Endometrial microvascular endothelial cells (primary cell): ENCODE results near the gene CIZ1. TPM values are rescaled to one million over a fixed set of nuclear protein-coding genes. Genes with fewer than 3 reads are reported as not detected.

Source experiments
- in situ Hi-C: cut with HindIII; loops from 2 replicates; pipeline ENCODE4 v1.10.0; 2017; ENCODE audit warnings: low sequenced_read_pairs, low pct_unique_long_range_greater_than_20kb; ENCODE audit errors: inconsistent ontology term
- total RNA-seq: library from RNA; depleted of rRNA; stranded (reverse); fragments of >200 nt; gene quantifications from one replicate; pipeline ENCODE4 v1.2.3, GENCODE V29; 2015; ENCODE audit errors: inconsistent ontology term

Gene CIZ1
- total RNA-seq, 1 donor from 2014 or later = 47.3 TPM

DNA sequence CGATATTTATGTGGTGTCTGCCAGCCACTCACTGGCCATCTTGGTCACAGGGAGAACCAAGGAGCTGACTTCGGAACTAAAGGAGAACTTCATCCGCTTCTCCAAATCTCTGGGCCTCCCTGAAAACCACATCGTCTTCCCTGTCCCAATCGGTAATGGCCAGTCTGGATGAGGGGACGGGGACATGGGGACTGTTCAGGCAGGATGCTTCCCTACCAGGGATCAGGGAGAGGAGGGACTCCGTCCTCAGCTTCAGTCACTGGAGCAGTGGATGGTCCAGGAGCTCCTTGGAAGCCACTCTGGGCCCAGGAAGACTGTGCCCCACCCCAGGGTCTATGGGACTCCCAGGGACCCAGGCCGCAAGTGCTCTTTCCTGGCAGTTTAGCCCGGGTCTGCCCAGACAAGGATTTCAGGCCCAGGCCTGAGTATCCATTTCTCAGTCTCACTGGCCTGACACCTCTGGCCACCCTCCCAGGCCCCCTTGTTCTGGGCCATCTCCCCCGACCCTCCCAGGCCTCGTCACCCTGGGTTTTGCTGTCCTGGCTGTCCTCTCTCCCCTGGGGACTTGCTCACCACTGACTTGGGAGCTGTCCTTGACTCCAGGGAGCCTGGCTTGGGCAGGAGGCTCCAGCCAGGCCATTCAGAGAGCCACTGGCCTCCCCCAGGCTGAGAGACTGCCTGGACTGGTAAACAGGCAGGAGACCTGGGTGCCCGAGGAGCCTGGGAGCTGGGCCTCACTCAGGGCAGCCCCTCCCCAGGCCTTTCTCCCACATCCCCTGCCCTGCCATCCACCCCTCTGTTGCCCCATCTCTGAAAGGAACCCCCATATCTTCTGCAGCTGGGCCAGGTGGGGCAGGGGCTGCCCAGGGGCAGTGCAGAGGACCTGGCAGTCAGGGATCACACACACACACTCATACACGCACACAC is 39.0 kb downstream of the CIZ1 start:
- in situ Hi-C loops = no loop called here

- in situ Hi-C loops = no loop called here
Measured at GRCh38 chr9:128151309-128152132, 39.9 kb downstream of the CIZ1 start.

DNA sequence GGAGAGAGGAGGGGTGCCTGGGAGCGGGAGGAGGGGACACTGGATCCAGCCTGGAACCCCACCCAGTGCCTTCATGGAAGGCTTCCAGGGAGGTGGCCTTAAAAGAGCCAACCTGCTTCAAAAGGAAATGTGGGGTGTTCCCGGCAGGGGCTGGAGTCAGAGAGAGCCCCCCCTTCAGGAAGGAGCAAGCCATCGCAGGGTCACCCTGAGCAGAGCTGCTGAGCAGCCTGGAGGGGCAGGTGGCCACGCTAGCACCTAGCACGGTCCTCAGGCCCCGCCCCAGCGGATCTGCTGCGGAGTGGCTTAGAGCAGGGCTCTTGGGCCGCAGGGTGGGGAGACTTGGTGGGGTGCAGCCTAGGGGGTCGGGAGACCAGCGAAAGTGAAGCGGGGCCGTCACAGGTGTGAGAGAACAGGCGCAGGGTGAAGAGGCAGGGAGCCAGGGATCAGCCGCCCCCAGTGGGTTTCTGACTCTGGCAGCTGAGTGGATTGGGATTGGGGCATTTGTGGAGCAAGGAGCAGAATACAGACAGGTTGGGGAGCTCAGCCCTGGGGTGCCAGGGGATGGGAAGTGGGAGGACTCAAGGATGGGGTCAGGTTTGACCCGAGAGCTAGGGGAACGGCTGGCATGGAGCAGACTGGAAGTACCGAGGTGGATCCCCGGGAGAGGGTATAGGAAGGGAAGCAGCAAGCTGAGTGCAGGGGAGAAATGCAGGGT is 40.6 kb downstream of the CIZ1 start:
- in situ Hi-C loops = no loop called here

DNA sequence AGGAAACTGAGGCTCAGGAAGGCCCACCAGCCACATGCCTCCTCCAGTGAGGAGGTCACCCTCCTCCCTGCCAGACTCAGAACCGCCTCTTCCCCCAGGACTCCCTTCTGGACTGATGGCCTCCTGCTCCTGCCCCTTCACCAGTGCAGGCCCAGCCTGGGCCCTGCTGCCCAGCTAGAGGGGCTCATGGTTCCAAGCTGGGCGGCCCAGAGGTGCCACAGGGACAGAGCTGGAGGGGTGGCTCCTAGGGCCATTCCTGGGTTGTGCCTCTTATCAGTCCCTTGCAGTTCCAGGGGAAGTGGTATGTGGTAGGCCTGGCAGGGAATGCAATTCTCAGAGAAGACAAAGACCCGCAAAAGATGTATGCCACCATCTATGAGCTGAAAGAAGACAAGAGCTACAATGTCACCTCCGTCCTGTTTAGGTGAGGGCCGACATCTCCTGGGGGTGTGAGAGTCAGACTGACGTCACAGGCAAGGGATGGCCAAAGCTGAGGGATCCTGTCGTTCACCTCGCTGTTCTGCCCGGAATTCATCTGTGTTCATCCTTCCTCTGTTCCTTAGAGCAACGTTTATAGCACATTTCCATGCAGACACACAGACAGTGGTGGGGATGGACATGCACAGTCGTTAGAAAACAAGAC is 41.3 kb downstream of the CIZ1 start:
- in situ Hi-C loops = no loop called here

- in situ Hi-C loops = no loop called here
Measured at GRCh38 chr9:128149001-128149701, 42.2 kb downstream of the CIZ1 start, which contains the start of gene LCN2. LCN2 (plus strand) TSS chr9:128149453; CDS start chr9:128149526, 73 bp downstream.

DNA sequence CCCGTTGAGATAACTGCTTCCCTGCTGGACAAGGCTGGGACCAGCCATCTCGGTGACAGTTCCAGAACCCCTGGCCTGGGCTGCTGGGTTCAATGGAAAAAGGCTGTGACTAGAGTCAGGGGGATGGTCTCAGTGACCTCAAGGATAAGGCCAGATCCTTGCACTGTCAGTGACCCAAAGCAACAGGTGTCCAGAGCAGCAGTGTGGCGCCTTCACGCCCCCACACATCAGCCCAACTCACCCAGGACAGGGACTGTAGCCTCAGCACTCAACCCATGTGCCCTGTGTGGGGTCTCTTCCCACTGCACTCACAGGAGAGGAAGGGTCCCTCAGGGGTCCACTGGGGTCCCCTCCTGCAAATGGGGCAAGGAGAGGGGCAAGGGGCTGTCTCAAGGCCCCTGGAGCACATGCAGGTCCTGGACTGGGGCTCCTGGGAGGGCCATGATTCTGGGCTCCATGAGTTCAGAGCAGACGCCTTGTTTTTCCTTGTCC is 42.8 kb downstream of the CIZ1 start:
- in situ Hi-C loops = no loop called here

DNA sequence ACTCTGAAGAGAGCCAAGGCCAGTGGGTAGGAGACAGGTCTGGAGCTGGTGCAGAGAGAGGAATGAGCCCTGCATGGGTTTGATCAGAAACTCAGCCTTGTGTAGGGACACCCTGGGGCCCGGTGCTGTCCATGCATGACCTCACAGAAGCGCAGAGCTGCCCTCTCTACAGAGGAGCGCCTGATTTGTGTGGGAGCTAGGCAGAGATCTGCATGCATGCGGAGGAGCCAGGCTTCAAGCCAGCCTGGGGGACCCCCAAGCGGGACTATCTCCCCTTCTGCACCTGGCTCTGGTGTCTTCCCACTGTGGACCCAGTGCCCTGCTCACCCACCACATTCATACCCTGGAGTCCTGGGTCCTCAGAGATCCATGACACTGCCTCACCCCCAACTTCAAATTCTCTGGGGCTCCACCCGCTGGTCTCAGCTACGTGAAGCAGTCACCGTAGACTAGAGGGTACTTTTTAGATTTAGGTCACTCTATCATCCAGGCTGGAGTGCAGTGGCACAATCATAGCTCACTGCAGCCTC is 44.7 kb downstream of the CIZ1 start:
- in situ Hi-C loops = no loop called here

DNA sequence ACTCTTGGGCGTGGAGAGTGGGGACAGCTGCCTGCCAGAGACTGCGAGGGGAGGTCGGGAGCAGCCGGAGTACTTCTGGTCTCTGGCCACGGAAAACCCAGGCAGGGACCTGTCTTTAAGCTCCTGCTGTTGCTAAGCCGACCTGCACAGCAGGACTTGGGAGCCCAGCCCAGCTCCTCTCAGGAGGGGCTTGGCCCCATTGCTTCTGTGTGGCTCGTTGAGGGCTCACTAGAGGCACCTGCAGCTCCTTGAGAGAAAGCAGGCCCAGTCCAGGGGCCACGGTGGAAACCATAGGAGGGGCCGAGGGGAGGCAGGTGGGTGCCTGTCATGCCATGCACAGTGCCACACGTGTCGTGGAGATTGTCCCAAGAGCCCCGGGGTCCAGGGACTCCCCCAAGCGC is 45.4 kb downstream of the CIZ1 start:
- in situ Hi-C loops = no loop called here

GRCh38 chr9:128145536-128145935 is 45.8 kb downstream of the CIZ1 start:
- in situ Hi-C loops = no loop called here

DNA sequence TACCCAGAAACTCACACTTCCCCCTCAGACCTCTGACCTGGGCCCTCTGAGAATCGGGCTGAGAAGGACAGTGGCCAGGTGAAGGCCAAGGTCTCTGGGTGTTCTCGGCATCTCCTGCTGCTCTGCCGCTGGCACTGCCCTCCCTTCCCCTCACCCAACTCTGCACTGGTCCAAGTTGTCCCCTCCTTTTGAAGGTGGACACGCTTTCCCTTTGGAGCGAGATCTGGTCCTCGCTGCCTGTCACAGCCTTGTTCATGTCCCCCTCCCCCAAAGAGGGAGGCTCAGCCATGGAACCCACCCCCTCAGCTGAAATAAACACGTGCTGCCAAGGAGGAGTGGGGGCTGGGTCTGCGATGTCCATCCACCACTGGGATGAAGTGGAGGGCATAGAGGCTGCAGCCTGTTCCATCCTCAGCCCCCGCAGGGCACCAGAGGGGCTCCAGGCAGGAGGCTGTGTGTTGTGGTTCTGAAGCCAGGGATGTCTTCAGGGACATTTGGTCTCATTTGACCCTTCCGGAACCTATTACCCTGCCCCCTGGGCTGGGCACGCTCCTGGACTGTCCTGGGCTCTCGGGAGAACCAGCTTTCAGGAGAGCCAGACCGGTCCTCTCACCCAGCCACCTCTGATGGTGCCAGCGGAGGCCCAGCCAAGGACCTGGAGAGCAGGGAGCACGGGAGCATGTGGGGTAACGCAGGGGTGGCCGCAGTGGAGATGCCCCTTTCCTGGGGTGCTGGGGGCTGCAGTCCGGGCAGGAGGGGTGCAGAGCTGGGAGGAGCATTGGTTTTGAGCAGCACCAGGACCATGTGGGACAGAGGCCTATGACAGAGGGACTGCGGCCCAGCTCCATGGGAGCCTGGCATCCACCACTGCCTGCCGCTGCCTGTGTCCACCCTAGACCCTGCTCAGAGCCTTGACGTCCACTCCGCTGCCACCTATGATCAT is 46.9 kb downstream of the CIZ1 start:
- in situ Hi-C loops = no loop called here

DNA sequence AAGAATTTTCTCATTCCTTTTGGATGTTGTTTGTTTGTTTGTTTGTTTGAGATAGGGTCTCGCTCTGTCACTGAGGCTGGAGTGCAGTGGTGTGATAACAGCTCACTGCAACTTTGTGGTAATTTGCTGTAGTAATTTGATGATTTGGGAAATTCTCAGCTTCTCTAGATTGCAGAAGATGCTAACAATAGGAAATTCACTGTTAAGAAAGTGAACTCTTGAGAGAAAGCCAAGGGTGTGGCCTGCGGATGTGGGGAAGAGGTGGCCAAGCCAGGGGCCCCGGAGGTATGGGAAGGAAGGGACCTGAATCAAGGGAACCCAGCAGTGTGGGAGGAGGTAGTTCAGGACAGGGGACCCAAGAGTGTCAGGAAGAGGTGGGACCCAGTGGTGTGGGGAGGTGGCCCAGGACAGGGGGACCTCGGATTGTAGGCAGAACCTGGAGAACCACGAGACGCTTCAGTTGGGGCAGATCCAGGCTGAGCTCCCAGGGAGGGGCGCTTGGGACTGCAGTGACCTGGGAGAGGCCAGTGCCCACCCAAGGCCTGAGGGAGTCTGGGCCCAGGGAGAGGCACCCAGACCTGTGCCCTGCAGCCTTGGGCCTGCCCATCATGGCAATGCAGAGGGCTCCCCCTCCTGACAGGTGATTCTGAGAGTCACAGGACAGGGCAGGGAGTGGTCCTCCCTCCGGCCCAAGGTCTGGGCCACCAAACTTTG is 47.7 kb downstream of the CIZ1 start:
- in situ Hi-C loops = no loop called here

GRCh38 chr9:128142596-128142995 is 48.8 kb downstream of the CIZ1 start:
- in situ Hi-C loops = no loop called here

GRCh38 chr9:128142061-128142460 is 49.3 kb downstream of the CIZ1 start:
- in situ Hi-C loops = no loop called here

DNA sequence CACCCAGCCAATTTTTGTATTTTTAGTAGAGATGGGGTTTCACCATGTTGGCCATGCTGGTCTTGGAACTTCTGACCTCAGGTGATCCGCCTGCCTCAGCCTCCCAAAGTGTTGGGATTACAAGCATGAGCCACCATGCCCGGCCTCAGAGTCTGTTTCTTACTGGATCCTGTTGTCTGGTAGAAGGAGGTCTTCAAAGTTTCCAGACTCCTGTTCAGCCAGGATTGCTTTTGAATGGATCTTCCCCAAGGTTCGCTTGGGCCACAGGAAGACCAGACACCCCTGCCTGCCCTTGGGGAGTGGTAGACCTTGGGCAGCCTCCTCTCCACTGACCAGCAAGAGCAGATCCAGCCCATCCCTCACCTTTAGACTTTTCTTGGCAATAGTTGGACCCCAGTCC is 49.8 kb downstream of the CIZ1 start:
- in situ Hi-C loops = no loop called here

DNA sequence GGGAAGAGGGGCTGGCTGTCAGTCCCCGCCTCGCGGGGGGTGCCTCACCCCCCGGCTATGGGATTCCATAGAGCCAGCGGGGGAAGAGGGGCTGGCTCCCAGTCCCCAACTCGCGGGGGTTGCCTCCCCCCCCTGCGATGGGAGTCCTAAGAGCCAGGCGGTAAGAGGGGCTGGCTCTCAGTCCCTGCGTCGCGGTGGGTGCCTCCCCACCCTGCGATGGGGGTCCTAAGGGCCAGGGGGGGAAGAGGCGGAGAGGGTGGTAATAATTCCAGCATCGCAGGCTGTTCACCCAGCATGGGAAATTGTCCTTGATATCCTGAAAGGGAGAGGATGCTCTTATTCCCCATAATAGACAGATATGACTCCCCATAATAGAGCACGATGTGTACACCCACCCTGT is 51.8 kb downstream of the CIZ1 start:
- in situ Hi-C loops = no loop called here

DNA sequence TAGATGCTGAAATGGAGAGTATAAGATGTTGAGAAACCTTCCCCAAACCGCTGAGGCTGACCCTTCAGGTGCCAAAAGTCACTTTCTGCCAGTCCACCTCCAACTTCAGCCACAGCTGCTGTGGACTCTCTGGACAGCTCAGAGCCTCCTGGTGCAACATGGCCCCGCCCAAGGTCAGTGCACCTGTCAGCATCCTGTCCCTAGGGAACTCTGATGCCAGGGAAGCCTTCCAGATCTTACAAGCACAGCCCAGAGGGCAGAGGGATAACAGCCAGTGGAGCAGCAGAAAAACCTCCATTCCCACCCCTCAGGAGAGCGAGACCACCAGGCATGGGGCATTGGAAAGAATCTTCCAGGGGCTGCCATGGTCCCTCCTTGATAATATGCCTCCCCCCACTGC is 53.4 kb downstream of the CIZ1 start:
- in situ Hi-C loops = no loop called here
